DND-41 (cell line): ENCODE measurements around the gene PCYOX1L.
"Not testable (repeated sequence)": the region's sequence is repeated elsewhere in the genome, so short reads cannot be mapped to it uniquely, and the experiment has no call there.

Source experiments
- ATAC-seq: fragments of 200-7000 bp; cut with Tn5 transposase; 3 replicates; pipeline ENCODE4 v1.9.1; 2021; ENCODE audit warnings: low read depth; ENCODE audit not compliant: insufficient read depth
- DNase-seq: peaks from one replicate; pipeline ENCODE4 v3.0.0-alpha.2; 2020
- H2AFZ ChIP-seq: 2 replicates; pipeline ENCODE4 v1.6.0; 2012; ENCODE audit warnings: low read depth, low read length
- H3K27ac ChIP-seq: 2 replicates; pipeline ENCODE4 v1.5.1; 2012; ENCODE audit warnings: low read length, inconsistent platforms
- H3K27me3 ChIP-seq: fragments of 200-600 bp; sonication (generic); 2 replicates; pipeline ENCODE4 v1.6.0; 2012; ENCODE audit warnings: low read length, mild to moderate bottlenecking, inconsistent platforms; ENCODE audit not compliant: insufficient read depth, poor library complexity
- H3K36me3 ChIP-seq: 2 replicates; pipeline ENCODE4 v1.5.1; 2012; ENCODE audit warnings: low read length, inconsistent platforms; ENCODE audit not compliant: insufficient read depth
- H3K4me1 ChIP-seq: 2 replicates; pipeline ENCODE4 v1.5.1; 2012; ENCODE audit warnings: mild to moderate bottlenecking, low read length; ENCODE audit not compliant: insufficient read depth
- H3K4me2 ChIP-seq: 2 replicates; pipeline ENCODE4 v1.6.0; 2012; ENCODE audit warnings: mild to moderate bottlenecking, moderate library complexity, low read length, inconsistent platforms; ENCODE audit not compliant: insufficient read depth
- H3K4me3 ChIP-seq, 2 experiments: fragments of 200-600 bp in 1 of 2; shearing (Covaris generic) in 1 of 2; 2 replicates each; pipeline ENCODE4 v1.5.1; 2012 to 2016; ENCODE audit warnings: inconsistent platforms in 2 of 2, low read length in 2 of 2, mild to moderate bottlenecking in 2 of 2, low read depth in 1 of 2, moderate library complexity in 1 of 2
- H3K79me2 ChIP-seq: 2 replicates; pipeline ENCODE4 v1.6.0; 2012; ENCODE audit warnings: low read length, inconsistent platforms; ENCODE audit not compliant: insufficient read depth
- H3K9ac ChIP-seq: 2 replicates; pipeline ENCODE4 v1.6.0; 2012; ENCODE audit warnings: low read depth, mild to moderate bottlenecking, inconsistent platforms, low read length, moderate library complexity
- H3K9me3 ChIP-seq: 2 replicates; pipeline ENCODE4 v1.5.1; 2012; ENCODE audit warnings: low read length, moderate library complexity, mild to moderate bottlenecking, inconsistent platforms; ENCODE audit not compliant: insufficient read depth, severe bottlenecking
- H4K20me1 ChIP-seq: 2 replicates; pipeline ENCODE4 v1.6.0; 2012; ENCODE audit warnings: low read length; ENCODE audit not compliant: insufficient read depth
- EZH2 ChIP-seq: IDR thresholded peaks from 3 replicates; pipeline ENCODE4 v1.6.1; 2012; ENCODE audit warnings: borderline replicate concordance, low read depth, mild to moderate bottlenecking, moderate library complexity, low read length, inconsistent platforms; ENCODE audit not compliant: severe bottlenecking
- TF ChIP-seq, protein P1 (sequence below): IDR thresholded peaks from 2 replicates; pipeline ENCODE4 v1.5.1; 2012; ENCODE audit warnings: borderline replicate concordance, low read length, moderate library complexity, mild to moderate bottlenecking; ENCODE audit not compliant: poor library complexity, severe bottlenecking; ENCODE audit errors: extremely low read depth

PCYOX1L gene

DNA sequence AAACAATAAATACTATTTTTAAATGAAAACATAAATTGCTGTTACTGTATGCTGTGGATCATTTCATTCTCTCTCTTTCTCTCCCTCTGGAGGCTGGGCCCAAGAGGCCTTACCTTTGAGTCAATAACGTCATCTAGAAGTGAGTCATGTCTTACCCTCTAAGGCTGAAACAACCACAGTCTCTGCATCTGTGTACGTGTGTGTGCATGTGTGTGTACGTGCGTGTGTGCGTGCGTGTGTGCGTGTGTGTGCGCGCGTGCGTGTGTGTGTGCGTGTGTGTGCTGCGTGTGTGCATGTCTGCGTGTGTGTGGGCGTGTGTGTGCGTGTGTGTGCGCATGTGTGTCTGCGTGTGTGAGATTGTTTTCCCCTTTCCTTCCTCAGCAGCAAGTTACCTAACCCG lies 34.9 kb downstream of the PCYOX1L start:
- ATAC-seq (no peak), DNase-seq (no peak)
- H2AFZ ChIP-seq: no peak overlapping the region
- no peak overlapping the region for H3K27ac ChIP-seq
- no peak overlapping the region for H3K9ac ChIP-seq
- H3K9me3 ChIP-seq: no peaks in the 10 kb centered on the region
- no peak overlapping the region for H3K4me2 ChIP-seq
- H4K20me1 ChIP-seq: no peaks in the 10 kb centered on the region
- H3K36me3 ChIP-seq: no peaks in the 10 kb centered on the region
- peaks cover 13% of the 10 kb centered on the region for H3K27me3 ChIP-seq
- H3K4me3 ChIP-seq: no peak overlapping the region
- no peaks in the 10 kb centered on the region for H3K79me2 ChIP-seq
- H3K4me1 ChIP-seq: no peaks in the 10 kb centered on the region
- TF ChIP-seq, protein P1, sequence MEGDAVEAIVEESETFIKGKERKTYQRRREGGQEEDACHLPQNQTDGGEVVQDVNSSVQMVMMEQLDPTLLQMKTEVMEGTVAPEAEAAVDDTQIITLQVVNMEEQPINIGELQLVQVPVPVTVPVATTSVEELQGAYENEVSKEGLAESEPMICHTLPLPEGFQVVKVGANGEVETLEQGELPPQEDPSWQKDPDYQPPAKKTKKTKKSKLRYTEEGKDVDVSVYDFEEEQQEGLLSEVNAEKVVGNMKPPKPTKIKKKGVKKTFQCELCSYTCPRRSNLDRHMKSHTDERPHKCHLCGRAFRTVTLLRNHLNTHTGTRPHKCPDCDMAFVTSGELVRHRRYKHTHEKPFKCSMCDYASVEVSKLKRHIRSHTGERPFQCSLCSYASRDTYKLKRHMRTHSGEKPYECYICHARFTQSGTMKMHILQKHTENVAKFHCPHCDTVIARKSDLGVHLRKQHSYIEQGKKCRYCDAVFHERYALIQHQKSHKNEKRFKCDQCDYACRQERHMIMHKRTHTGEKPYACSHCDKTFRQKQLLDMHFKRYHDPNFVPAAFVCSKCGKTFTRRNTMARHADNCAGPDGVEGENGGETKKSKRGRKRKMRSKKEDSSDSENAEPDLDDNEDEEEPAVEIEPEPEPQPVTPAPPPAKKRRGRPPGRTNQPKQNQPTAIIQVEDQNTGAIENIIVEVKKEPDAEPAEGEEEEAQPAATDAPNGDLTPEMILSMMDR: no peak
- TF ChIP-seq EZH2: no peak

DNA sequence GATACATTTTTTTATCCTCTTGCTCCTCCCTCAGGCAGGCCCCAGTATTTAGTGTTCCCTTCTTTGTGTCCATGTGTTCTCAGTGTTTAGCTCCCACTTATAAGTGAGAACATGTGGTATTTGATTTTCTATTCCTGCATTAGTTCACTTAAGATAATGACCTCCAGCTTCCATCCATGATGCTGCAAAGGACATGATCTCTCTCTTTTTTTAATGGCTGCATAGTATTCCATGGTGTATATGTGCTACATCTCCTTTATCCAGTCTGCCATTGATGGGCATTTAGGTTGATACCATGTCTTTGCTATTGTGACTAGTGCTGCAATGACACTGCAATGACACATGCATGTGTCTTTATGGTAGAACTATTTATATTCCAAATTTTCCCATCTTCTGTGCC lies 37.1 kb downstream of the PCYOX1L start:
- H3K9me3 ChIP-seq, H3K4me1 ChIP-seq, ATAC-seq, H3K27me3 ChIP-seq, H3K79me2 ChIP-seq, H3K27ac ChIP-seq, DNase-seq, H2AFZ ChIP-seq, H4K20me1 ChIP-seq, H3K4me3 ChIP-seq, H3K36me3 ChIP-seq, H3K9ac ChIP-seq, H3K4me2 ChIP-seq: not testable (repeated sequence)

DNA sequence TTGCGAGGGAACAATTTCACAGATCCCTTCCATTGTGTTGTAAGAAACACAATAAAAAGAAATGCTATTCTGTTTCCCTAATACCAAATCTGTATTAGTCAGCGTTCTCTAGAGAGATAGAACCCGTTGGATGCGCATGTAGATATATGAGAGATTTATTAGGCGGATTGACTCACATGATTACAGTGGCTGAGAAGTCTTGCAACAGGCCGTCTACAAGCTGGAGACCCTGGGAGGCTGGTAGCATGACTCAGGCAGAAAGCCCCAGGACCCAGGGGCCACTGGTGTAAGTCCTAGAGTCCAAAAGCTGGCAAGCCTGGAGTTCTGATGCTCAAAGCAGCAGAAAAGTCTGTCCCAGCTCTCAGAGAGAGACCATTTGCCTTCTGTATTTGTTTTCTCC lies 39.7 kb downstream of the PCYOX1L start:
- no peaks in the 10 kb centered on the region for H3K9me3 ChIP-seq
- H3K4me2 ChIP-seq: no peak overlapping the region
- no peak overlapping the region for H3K4me3 ChIP-seq
- no peak for TF ChIP-seq EZH2
- TF ChIP-seq, protein P1: no peak
- no peaks in the 10 kb centered on the region for H3K79me2 ChIP-seq
- no peaks in the 10 kb centered on the region for H3K27me3 ChIP-seq
- H3K4me1 ChIP-seq: no peaks in the 10 kb centered on the region
- DNase-seq (no peak), ATAC-seq (no peak)
- H4K20me1 ChIP-seq: no peaks in the 10 kb centered on the region
- no peak overlapping the region for H3K27ac ChIP-seq
- H2AFZ ChIP-seq: no peak overlapping the region
- no peaks in the 10 kb centered on the region for H3K36me3 ChIP-seq
- H3K9ac ChIP-seq: no peak overlapping the region

DNA sequence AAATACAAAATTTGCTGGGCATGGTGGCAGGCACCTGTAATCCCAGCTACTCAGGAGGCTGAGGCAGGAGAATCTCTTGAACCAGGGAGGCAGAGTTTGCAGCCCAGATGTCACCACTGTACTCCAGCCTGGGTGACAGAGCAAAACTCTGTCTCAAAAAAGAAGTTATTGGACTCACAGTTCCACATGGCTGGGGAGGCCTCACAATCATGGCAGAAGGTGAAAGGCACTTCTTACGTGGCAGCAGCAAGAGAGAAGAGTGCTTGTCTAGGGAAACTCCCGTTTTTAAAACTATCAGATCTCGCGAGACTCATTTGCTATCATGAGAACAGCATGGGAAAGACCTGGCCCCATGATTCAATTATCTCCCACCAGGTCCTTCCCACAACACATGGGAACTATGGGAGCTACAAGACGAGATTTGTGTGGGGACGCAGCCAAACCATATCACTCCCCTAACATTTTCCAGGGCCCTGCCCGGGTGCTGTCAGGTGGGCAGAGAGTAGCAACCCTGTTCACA lies 41.0 kb downstream of the PCYOX1L start:
- ATAC-seq, H2AFZ ChIP-seq: not testable (repeated sequence)

More for the DNA sequence above, 41.0 kb downstream of the PCYOX1L start:
- not testable (repeated sequence) for H3K9ac ChIP-seq, DNase-seq, H3K4me1 ChIP-seq, H3K9me3 ChIP-seq, H3K27ac ChIP-seq, H3K79me2 ChIP-seq, H3K36me3 ChIP-seq, H3K4me2 ChIP-seq, H3K4me3 ChIP-seq, H3K27me3 ChIP-seq, H4K20me1 ChIP-seq
